OCI-LY7 (cell line): ENCODE measurements around the gene CSHL1.

Experiments used
- CTCF ChIP-seq: fragments of 200-600 bp; sonication (generic); conservative IDR thresholded peaks from 2 replicates; pipeline ENCODE4 v1.5.1; 2014; ENCODE audit warnings: mild to moderate bottlenecking, antibody characterized with exemption, low read length, moderate library complexity, mixed read lengths
- EZH2phosphoT487 ChIP-seq: fragments of 200-600 bp; sonication (generic); IDR thresholded peaks from 2 replicates; pipeline ENCODE4 v1.6.1; 2018; ENCODE audit warnings: low read depth, borderline replicate concordance, mild to moderate bottlenecking, mixed run types, antibody characterized with exemption, low read length, moderate library complexity, mixed read lengths

GRCh38 chr17:63941162-63941561 is 30.1 kb upstream of the CSHL1 start:
- no peak for TF ChIP-seq CTCF
- no peak for TF ChIP-seq EZH2phosphoT487
